DMS53 treated with DMSO at 0.1 percent for 48 hours (cell line): ENCODE results near the gene EPB41L4B.
"Not testable (repeated sequence)": the region's sequence is repeated elsewhere in the genome, so short reads cannot be mapped to it uniquely, and the experiment has no call there.

ENCODE experiments used
- DNase-seq: peaks from one replicate; lab custom pipeline; 2025; ENCODE audit not compliant: unreplicated experiment; lab: John Stamatoyannopoulos, UW

The EPB41L4B gene

DNA sequence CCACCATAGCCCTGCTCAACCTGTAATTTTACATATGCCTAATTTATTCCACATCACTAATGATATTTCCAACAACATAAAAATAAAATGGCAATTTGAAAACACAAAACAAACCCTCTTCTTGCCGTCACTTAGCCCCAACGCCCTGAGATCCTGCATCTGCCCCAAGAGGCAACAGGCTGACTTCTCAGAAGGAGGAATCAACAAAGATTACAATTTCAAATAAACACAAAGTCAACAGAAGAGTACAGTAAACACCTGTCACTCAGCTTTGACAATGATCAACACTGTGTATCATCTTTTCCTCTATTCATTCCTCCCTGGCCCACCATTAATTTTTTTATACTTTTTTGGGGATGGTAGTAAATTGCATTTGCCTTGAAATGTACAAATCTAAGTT is 19.8 kb downstream of the EPB41L4B start:
- no peak for DNase-seq

DNA sequence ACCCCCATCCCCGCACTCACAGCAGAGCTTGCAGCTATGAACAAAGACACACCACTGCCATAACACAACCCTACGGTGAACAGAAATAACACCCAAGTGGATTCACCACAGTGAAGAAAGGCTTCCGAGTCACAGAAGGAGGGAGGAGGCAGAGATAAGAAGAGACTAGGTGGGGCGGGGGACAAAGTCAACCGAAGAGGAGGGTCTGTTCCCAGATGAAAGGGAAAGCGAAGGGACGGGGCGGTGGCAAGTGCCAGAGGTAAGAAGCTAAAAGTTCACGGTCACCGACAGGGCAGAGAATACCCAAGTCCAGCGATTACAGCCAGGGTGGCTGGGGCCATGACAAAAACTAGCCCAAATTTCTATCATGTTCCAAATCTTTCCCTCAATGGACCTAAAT is 21.0 kb downstream of the EPB41L4B start:
- no peak for DNase-seq

DNA sequence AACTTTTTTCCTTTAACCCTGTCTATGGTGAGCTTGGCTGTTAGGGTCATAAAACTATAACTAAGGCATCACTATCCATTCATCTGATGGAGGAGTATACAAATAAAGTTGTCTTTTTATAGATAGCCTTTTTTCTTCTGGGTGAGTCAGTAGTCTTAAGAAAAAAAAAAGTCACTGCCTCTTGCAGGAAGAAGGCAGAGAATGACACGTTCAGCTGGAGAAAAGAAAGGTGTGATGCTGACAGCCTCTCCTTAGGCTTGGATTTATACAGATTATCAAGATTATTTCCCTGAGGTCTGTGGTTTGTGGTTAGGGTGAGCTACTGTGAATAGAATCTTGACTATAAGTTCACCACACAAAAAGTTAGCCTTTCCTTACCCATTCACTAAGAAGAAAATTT is 23.0 kb downstream of the EPB41L4B start:
- no peak for DNase-seq

DNA sequence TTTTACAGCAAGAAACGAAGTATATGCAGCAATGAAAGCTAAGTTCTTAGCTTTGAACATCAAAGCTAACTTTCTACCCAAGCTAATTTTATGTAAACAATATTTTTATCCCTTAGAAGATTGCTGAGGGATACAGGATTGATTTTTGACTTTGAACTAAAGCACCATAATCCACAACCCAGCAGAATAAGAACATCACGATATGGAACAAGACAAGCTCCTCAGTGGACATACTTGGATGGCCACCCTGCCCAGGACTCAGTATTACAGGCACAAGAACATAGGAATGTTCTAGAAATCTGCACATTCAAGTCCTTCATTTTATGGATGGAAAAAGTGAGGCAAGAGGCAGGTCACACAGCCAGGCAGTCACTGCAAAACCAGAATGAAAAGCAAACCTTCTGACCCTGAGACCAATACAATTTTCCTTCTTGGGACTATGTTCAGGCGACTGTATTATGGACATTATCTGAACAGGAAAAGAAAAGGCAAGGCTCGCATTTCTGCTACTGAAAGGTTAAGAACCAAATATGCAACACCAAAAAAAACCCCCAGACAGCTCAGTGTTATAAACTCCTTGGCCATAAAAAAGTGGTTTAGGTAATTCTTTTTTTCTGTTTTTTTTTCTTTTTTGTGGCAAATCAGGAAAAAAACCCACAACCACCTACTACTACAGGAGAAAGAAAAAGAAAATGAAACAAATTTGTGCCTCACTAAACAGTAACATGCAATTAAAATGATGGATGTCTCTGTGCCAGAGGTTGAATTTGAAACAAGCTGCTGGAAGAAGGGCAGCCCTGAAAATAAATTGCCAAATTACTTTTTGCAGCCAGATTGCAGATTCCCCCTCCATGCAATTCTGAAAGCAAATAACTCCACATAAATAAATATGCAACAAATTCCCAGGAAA is 25.4 kb downstream of the EPB41L4B start:
- no peak for DNase-seq

DNA sequence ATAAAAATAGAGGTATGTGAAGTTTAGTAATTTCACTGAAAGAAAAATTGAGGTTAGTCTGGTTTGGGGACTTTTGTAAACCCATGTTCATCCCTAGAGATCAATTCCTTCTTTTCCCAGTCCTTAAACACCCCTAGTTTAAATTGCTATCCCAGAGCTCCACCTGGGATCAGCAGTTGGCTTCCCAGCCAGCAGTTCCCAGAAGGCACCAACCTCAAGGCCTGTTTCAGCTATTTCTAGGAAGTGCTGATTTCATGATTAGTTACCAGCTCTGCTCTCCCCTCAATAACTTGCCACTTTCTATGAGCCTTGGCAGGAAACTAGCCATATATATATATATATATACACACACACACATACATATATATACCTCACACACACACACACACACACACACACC is 30.5 kb downstream of the EPB41L4B start:
- no peak for DNase-seq

DNA sequence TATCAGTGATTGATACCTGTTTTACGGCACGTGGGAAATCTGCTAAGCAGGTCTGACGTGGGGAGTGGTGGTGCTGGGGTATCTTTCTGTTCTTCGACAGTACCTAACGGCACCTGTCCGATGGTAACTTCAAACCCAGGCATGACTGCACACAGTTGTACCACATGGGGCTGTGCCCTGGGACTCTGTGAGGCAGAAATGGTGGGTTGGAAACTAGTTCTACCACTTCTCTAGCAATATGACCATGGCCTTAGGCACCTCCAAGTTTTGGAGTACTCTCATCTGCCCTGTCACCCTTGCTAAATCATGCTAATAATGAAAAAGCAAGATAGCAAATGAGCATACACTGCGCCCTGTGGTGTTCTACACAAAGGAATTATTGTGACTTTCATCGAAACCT is 30.9 kb downstream of the EPB41L4B start:
- DNase-seq = no peak

DNA sequence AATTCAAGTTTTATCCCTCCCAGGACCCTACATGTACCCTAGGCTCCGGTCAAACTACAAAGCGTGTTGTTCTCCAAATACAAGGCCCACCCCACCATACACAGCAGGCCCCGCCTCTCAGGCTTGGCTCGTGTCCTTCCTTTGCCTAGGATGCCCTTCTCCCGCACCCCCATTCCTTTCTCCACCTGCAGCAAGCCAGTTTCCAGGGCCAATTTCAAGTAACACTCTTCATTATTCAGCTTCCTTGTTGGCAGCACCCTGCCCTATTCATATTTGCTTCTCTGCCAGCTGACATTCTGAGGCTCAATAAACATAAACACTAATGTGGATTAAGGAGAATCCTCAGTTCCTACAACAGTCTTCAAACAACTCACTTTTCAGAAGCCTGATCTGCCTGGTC is 31.7 kb downstream of the EPB41L4B start:
- no peak for DNase-seq

DNA sequence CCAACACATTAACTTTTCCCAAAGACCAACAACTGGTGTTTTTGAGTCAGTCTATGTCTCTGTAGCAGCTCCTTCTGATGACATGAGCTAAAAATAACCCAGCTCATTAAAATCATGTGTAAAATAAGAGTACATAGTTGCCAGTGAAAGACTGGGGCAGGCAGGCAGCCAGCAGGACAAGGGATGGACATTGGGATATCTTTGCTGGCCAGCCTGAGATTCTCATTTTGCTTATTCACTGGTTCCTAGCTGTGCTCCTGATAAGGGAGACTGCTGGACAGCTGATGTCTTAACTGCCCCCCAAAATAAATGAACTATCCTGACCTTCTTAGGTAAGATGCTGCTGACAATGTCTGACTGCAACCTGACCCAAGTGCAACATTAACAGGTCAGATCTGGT is 33.9 kb downstream of the EPB41L4B start:
- DNase-seq = no peak

DNA sequence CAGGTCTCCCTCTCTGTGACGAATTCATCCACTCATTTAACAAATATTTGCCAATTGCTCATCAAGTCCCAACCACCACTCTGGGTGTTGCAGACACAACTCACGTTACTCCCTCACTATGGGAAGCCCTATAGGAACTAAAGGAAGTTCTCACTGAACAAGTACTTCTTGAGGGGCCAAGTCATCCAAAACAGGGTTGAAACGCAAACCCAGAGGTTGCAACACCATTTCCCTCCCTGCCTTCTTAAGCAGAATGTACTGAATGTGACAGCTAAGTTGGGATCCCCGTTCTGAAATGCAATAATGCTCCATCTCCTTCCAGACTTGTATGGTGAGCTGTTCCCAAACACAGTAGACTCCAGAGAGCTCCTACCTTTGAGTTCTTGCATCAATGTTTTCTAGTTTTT is 34.3 kb downstream of the EPB41L4B start:
- DNase-seq = peak; percentile 83

DNA sequence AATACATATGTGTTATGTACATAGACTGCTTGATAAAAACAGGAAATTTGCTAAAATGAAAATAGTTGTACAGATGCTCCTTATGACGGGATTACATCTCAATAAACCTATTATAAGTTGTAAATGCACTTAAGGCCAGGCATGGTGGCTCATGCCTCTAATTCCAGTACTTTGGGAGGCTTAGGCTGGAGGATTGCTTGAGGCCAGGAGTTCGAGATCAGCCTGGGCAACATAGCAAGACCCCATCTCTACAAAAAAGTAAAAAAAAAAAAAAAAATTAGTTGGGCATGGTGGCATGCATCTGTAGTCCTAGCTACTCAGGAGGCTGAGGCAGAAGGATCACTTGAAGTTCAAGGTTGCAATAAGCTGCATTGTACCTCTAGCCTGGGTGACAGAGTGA is 37.2 kb downstream of the EPB41L4B start:
- not testable (repeated sequence) for DNase-seq

DNA sequence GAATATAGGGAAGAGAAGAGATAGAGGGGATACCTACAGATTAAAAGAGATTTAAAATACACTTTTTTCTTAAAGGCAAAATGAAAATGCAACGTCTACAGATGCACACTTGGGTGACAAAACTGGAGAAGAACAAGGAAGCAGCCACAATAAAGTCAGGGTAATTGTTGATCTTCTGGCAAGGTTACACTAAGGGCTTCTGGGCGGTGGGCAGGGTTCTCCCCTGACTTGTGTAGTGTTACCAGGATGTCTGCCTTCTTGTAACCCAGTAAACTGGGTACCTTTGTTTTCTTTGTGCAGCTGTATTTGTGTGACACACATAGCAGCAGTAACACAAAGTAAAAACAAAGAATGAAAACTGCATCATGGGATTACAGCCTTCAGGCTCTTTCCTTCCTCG is 37.8 kb downstream of the EPB41L4B start:
- no peak for DNase-seq

DNA sequence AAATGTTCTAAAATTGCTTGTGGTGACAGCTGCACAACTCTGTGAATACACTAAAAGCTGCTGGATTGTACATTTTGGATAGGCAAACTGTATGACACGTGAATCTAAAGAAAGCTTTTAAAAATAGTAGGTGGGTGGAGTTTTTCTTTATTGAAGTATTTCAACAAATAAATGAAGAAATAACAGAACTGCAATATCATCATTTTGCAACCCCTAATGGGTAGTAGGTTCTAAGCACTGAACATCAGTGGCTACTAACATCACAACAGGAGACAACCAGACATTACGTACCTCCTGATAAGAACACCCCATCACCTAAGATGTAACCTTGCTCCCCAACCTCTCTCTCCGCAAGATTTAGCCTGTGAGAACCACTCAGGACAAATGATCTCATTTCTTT is 38.6 kb downstream of the EPB41L4B start:
- DNase-seq = no peak

DNA sequence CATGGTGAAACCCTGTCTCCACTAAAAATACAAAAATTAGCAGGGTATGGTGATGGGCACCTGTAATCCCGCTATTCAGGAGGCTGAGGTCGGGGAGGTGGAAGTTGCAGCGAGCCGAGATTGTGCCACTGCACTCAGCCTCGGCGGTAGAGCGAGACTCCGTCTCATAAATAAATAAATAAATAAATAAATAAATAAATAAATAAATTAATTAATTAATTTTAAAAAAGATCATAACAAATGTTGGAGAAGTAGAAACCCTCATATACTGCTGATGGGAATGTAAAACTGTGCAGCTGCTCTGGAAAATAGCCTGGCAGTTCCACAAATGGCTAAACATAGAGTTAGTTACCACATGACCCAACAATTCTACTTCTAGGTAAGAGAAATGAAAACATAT is 39.3 kb downstream of the EPB41L4B start:
- no peak for DNase-seq

DNA sequence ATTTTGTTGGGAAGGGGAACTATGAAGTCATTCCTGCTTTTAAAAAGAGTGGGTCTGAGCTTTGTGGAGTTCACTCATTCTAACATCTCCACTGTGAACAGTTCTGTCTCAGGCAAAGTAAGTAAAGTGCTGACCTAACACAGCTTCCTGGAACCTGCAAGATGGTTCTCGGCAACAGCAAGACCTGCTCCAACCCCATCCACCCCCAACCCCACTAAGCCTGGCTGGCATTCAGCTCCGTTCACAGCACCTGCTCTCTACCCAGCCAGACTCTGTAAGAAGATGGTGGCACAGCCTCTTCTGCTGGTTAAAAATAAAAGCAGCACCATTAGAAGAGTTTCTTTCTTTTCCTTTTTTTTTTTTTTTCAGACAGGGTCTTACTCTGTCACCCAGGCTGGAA is 42.0 kb downstream of the EPB41L4B start:
- DNase-seq = no peak

DNA sequence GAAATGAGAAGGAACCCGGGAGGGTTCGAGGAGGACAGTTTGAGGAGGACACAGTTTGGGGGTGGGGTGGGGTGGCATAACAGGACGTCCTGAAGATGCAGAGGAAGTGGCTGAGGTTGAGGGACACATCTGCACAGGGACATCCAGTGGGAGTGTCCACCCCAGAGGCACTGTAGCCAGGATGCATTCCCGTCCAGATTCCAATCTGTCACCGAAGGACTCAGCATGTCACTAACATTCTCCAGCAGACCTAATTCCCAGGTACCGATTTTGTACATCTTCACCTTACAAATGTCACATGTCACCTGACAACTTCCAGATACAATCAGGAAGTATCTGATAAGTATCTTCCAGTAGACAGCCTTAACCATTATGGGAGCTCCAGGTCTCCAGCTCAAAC is 42.6 kb downstream of the EPB41L4B start:
- DNase-seq = no peak

DNA sequence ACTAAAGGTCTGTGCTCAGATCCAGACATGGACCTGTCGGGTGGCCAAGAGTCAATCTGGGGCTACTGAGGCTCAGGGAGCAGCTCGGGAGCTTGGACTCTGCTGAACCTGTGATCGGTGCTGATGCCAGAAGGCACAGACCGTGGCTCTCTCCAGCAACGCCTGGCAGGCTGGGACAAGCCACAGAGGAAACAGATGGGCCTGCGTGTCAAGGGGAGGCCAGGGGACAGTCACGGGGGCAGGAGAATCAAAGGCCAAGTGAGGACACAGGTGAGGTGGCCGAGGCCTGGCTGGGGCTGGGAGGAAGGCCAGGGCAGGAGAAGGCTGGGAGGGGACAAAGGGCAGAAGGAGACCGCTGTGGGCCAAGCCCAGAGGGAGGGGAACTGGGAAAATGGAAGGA is 43.4 kb downstream of the EPB41L4B start:
- DNase-seq = no peak

DNA sequence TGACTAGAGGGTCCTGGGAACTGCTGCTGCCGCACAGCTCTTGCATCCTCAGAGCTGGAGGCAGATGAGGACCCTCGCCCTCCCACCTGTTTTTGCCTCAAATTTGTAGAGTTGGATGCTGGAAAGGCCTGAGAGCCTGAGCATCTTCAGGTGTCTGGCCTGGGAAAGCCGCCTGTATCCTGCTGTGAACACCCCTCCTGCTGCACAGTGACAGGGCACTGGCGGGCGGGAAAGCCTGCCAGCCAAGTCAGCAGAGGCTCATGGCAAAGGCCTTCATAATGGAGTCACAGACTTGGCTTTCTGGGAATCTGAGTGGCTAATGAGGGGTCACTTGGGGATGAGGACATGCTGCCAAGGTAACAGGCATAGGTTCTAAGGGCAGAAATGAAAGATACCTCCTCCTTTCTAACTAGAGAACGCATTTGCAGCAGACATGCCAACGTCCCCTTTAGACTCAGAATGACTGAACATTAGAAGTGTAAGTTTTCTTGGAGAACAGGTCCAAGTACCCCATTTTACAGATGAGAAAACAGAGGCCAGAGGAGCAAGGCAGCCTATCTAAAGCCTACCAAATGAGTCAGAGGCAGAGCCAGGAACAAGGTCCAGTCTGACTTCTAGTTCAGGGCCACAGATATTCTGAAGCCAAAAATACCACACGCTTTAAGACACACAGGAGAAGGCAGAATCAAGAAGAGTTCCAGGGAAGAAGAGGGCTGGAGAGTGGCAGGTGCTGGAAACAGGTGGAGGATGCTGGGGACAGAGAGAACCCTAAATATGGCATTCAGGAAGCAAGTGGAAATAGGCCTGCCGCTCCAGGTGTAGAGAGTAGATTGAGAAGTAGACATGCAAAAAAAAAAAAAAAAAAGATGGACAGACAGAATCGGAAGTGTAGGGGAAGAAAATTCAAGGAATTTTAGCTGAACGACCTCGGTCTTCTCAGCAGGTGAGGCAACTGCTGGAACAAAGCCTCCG is 44.1 kb downstream of the EPB41L4B start:
- no peak for DNase-seq

DNA sequence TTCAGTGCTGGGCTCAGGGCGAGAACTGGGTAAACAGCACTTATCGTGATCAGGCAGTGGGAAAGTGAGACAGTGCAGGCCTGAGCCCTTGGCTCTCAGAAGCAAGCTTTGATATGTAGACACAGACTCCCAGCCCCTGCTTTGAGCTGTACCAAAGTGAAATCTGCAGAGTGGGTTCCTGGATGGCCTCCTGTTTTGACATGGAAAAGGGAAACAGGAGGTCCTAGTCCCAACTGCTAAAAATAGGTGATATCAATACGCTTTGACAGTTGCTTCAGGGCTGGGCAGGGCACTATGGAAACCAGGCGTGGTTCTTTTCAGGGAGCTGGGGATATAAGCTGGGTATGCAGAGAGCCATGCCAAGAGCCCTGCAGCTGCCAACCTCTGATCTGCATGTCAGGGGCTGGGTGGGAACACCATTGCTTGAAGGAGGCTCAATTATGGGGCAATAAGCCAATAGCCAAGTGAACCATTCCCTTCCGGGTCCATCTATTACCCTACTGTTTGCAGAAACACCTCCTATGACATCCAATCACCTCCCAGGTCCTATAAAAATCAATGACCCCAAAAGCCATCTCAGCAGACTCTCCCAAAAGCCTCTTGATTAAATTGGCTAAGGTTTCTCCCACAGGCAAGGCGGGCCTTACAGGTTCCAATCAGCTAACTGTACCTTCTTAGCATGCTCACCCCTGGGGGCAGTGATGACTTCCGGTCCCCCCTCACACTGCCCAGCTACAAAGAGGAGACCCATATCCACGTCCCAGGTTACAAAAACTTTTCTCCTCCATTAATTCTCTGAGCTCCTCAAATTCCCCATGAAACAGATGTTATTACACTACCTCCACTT is 45.8 kb downstream of the EPB41L4B start:
- no peak for DNase-seq

DNA sequence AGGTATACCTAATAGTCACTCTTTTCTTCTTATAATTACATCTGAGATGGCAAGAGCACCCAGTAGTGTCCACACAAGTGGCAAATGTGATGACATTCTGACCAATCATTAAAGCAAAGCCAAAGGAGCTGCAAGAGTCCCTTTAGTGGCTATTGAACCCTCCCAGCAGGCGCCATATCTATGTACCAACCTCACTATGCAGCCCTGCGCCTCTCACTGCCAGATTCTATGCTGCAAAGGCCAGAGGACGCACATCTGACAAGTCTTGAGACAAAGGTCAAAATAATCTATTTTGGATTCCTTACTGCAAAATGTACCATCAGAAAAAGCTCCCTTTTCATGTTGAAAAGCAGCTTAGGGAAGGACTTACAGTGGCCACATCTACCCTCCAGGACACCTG is 47.0 kb downstream of the EPB41L4B start:
- DNase-seq = no peak

DNA sequence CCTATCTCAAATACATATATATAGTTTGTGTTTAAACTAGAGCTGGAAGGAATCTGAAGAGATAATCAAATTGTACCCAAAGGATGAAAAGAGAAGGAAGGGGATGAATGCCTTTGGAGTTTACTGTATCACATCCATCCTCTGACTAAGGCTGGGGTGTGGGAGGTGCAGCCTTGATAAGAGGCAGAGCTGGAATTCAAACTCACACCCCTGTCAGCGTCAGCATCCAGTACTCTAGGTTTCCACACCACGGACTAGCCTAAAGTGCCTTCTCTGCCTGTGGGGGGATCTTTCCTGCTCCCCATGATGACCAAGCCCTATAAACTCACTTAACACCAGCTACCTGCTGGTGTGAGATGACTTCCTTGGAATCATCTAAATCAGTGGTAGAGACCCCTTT is 48.1 kb downstream of the EPB41L4B start:
- no peak for DNase-seq

DNA sequence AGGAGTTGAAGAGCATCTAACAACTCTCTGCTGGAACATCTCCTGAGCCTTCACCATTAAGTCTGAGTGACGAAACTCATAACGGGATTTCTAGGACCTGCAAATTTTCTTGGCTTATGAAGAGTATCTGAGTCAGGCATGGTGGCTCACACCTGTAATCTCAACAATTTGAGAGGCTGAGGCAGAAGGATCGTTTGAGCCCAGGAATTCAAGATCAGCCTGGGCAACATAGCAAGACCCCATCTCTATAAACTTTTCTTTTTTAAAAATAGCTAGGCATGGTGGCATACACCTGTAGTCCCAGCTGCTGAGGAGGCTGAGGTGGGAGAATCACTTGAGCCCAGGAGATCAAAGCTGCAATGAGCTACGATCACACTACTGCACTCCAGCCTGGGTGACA is 48.8 kb downstream of the EPB41L4B start:
- no peak for DNase-seq
